ENCODE results near the gene AGBL5. TPM values are rescaled to one million over a fixed set of nuclear protein-coding genes. Genes with fewer than 3 reads are reported as not detected.

The AGBL5 gene
- total and polyA plus RNA-seq, 2 of the 13 experiments (the other 11 are each of a cell fraction or from before 2014, with no cell fraction given) = 55.9 to 73.3 TPM

DNA sequence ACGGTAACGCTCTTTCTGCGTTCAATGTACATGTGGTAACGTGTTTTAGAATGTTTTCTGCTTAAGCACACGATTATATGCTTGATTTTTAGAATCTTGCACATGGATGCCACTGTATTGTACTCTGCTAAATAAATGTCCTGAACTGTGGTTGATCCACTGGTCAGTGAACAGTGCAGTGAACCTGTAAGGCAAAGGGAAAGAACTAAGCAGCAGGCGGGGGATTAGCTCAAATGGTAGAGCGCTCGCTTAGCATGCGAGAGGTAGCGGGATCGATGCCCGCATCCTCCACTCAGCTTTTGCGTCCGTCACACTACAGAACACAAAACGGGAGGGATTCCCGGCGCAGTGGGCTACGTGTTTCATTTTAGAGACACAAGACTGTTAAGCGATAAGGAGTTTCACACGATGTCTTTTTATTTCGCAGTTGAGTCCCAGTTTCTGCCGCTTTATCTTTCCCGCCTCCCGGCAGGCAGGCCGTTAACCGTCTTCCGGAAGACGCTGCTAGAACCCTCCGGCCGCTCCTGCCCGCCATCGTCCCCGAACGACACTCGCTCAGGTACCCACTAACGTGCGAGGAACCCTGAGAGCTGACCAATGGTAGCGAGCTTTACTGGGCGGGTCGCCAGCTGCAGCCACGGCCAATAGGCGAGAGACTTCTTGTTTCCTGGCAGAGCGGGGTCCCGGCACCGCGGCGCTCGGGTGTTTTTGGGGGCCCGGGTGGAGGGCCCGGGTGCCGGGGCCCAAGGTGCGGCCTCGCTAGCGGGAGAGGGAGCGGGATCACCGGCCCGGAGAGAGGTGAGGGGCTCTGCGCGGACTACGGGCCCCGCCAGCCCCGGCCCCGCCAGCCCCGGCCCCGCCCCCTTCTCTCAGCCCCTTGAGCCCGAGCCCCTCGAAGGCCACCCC lies at the start of gene AGBL5 (continued):
- TF ChIP-seq ZNF619 (CRISPR knock-in tag; IDR thresholded peaks at IDR 0.05) = peak; percentile 63
- TF ChIP-seq ZNF616 (CRISPR knock-in tag; IDR thresholded peaks at IDR 0.05; ENCODE audit: low read depth) = peak; percentile 84
- TF ChIP-seq RFXAP (CRISPR knock-in tag; IDR thresholded peaks at IDR 0.05; ENCODE audit: borderline replicate concordance) = peak; percentile 94
- TF ChIP-seq ARNTL (CRISPR knock-in tag; IDR thresholded peaks at IDR 0.05) = peak; percentile 65
- peak; percentile 84 for TF ChIP-seq TFE3 (CRISPR knock-in tag; IDR thresholded peaks at IDR 0.05)
- TF ChIP-seq PHB2 (IDR thresholded peaks at IDR 0.05; ENCODE audit: partially characterized antibody) = no peak
- peak; percentile 36; the same call in 1 of the 2 replicates for TF ChIP-seq ZNF777 (CRISPR knock-in tag; IDR thresholded peaks at IDR 0.05)
- no peak; the same call in 1 of the 2 replicates for TF ChIP-seq ZMYM3 (CRISPR knock-in tag; IDR thresholded peaks at IDR 0.05)
- TF ChIP-seq RBFOX2 (IDR thresholded peaks at IDR 0.05; ENCODE audit: low read depth, low read length) = peak; percentile 83
- TF ChIP-seq, protein P1, sequence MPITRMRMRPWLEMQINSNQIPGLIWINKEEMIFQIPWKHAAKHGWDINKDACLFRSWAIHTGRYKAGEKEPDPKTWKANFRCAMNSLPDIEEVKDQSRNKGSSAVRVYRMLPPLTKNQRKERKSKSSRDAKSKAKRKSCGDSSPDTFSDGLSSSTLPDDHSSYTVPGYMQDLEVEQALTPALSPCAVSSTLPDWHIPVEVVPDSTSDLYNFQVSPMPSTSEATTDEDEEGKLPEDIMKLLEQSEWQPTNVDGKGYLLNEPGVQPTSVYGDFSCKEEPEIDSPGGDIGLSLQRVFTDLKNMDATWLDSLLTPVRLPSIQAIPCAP (CRISPR knock-in tag; IDR thresholded peaks at IDR 0.05; ENCODE audit: low read depth) = no peak
- TF ChIP-seq, protein P2, sequence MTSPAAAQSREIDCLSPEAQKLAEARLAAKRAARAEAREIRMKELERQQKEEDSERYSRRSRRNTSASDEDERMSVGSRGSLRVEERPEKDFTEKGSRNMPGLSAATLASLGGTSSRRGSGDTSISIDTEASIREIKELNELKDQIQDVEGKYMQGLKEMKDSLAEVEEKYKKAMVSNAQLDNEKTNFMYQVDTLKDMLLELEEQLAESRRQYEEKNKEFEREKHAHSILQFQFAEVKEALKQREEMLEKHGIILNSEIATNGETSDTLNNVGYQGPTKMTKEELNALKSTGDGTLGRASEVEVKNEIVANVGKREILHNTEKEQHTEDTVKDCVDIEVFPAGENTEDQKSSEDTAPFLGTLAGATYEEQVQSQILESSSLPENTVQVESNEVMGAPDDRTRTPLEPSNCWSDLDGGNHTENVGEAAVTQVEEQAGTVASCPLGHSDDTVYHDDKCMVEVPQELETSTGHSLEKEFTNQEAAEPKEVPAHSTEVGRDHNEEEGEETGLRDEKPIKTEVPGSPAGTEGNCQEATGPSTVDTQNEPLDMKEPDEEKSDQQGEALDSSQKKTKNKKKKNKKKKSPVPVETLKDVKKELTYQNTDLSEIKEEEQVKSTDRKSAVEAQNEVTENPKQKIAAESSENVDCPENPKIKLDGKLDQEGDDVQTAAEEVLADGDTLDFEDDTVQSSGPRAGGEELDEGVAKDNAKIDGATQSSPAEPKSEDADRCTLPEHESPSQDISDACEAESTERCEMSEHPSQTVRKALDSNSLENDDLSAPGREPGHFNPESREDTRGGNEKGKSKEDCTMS (CRISPR knock-in tag; conservative IDR thresholded peaks at IDR 0.05) = no peak
- peak; percentile 86; the same call in 1 of the 2 replicates for TF ChIP-seq RNF219 (CRISPR knock-in tag; IDR thresholded peaks at IDR 0.05)
- peak; percentile 80 for TF ChIP-seq HDAC1 (CRISPR knock-in tag; IDR thresholded peaks at IDR 0.05)
- TF ChIP-seq SUZ12 (IDR thresholded peaks at IDR 0.05; ENCODE audit: low read depth, low read length) = no peak; the same call in 1 of the 2 replicates
- TF ChIP-seq PHF5A (CRISPR knock-in tag; IDR thresholded peaks at IDR 0.05; ENCODE audit: low read depth, unreplicated experiment) = no peak
- no peak; the same call in 1 of the 2 replicates for TF ChIP-seq TBP (CRISPR knock-in tag; IDR thresholded peaks at IDR 0.05)
- peak; percentile 75; the same call in 1 of the 2 replicates for TF ChIP-seq GZF1 (CRISPR knock-in tag; IDR thresholded peaks at IDR 0.05)
- TF ChIP-seq ZNF468 (CRISPR knock-in tag; IDR thresholded peaks at IDR 0.05) = no peak; the same call in 1 of the 2 replicates
- peak; percentile 78; the same call in 1 of the 2 replicates for TF ChIP-seq THAP9 (CRISPR knock-in tag; IDR thresholded peaks at IDR 0.05; ENCODE audit: borderline replicate concordance)

Data from HepG2 (cell line).